Duodenal mucosa (tissue), 2 donors: Measurements from ENCODE around the gene ZNF804A.

Experiments
- H3K27ac ChIP-seq: one replicate; pipeline ENCODE4 v1.7.0; 2013; ENCODE audit warnings: low read depth, low read length
- H3K27me3 ChIP-seq, 2 donors: one replicate each; pipeline ENCODE4 v1.7.0; 2013; ENCODE audit warnings: low read length in 2 of 2, control low read depth in 1 of 2; ENCODE audit not compliant: insufficient read depth in 2 of 2, control insufficient read depth in 1 of 2
- H3K36me3 ChIP-seq, 2 donors: one replicate each; pipeline ENCODE4 v1.7.0; 2013; ENCODE audit warnings: low read length in 2 of 2, control low read depth in 1 of 2; ENCODE audit not compliant: insufficient read depth in 2 of 2, control insufficient read depth in 1 of 2
- H3K4me1 ChIP-seq, 2 donors: one replicate each; pipeline ENCODE4 v1.7.0; 2013; ENCODE audit warnings: low read length in 2 of 2, control low read depth in 1 of 2; ENCODE audit not compliant: insufficient read depth in 2 of 2, control insufficient read depth in 1 of 2
- H3K4me3 ChIP-seq, 2 donors: one replicate each; pipeline ENCODE4 v1.7.0; 2013; ENCODE audit warnings: low read length in 2 of 2, low read depth in 1 of 2
- H3K9ac ChIP-seq, 2 donors: one replicate each; pipeline ENCODE4 v1.7.0; 2013; ENCODE audit warnings: low read length in 2 of 2, low read depth in 1 of 2
- H3K9me3 ChIP-seq, 2 donors: one replicate each; pipeline ENCODE4 v1.7.0; 2013; ENCODE audit warnings: low read length in 2 of 2, control low read depth in 1 of 2; ENCODE audit not compliant: control insufficient read depth in 1 of 2

Gene ZNF804A

DNA sequence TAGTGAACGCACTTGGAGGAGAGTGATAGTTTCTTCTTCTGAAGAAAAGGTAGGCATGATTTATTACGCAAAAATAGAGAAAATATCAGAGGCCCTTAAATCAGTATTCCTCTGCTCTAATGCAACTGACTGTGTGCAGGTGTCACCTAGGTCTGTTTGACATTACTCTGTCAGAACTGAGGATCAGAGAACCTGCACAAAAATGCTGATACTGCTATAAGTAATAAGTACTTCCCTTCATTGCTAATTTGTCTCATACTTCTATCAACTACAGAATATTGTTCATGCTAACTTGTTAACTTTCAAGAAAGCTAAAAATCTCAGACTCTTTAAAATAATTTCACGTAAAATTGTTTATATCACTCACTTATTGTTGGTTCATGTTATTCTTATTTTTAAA is 358.5 kb downstream of the ZNF804A start:
- Histone ChIP-seq H3K27me3 (no peaks in the 10 kb centered on the region), H3K36me3 (no peaks in the 10 kb centered on the region), H3K4me1 (no peaks in the 10 kb centered on the region), H3K9me3 (no peaks in the 10 kb centered on the region), H3K9ac (no peak overlapping the region), H3K27ac (no peak overlapping the region), H3K4me3 (no peak overlapping the region)

GRCh38 chr2:184971546-184972068 is 373.3 kb downstream of the ZNF804A start:
- no peak overlapping the region for H3K4me3 ChIP-seq
- H3K27ac ChIP-seq = no peak overlapping the region
- no peak overlapping the region for H3K9ac ChIP-seq
- H3K9me3 ChIP-seq = no peaks in the 10 kb centered on the region
- H3K36me3 ChIP-seq = no peaks in the 10 kb centered on the region
- no peaks in the 10 kb centered on the region for H3K4me1 ChIP-seq
- no peaks in the 10 kb centered on the region for H3K27me3 ChIP-seq
